ENCODE results near the gene GPR3. TPM values are rescaled to one million over a fixed set of nuclear protein-coding genes. Genes with fewer than 3 reads are reported as not detected.

Gene GPR3
- total RNA-seq, 1 experiment from 2014 or later: 0.95 TPM

DNA sequence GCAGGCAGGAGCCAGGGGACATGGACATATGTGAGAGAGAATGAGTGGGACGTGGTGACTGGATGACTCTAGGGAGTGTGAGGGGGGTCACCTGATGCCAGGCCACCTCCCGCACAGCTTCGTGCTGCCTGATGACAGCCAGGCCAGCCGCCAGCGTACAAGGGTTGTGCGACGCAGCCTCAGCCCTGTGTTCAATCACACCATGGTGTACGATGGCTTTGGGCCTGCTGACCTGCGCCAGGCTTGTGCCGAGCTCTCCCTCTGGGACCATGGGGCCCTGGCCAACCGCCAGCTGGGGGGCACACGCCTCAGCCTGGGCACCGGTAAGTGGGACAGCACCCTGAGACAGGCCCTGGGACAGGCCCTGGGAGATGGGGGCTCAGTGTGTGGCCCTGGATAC is 39.3 kb upstream of the GPR3 start:
- in situ Hi-C loops (cut with HindIII; ENCODE audit: low pct_unique_long_range_greater_than_20kb, low sequenced_read_pairs) (no loop called here), intact Hi-C loops (cut with micrococcal nuclease; ENCODE audit: unreplicated experiment) (no loop called here)
- Histone ChIP-seq H3K36me3 (ENCODE audit: control insufficient read depth, insufficient read depth, low read length) (no peaks in the 10 kb centered on the region; the same call in 1 of the 2 replicates), H3K4me3 (ENCODE audit: low read depth in 2 of 2, low read length in 2 of 2) (no peak overlapping the region), H3K27ac (ENCODE audit: low read length) (no peak overlapping the region), H3K27me3 (ENCODE audit: control insufficient read depth, insufficient read depth, low read length) (no peaks in the 10 kb centered on the region), H3K4me1 (ENCODE audit: control insufficient read depth, insufficient read depth, low read length) (peaks cover 19% of the 10 kb centered on the region), H3K9me3 (ENCODE audit: control insufficient read depth, insufficient read depth, low read depth, low read length) (no peaks in the 10 kb centered on the region)
- DNase-seq (ENCODE audit: low read depth, low spot score) (no peak), ATAC-seq (no peak)
- ChIA-PET CTCF (interaction anchor here (0.9 to 1.1 kb wide), 2 partner anchors 9 to 39 kb away, joined by 3 to 4 read pairs; no protein-coding TSS in a partner anchor), POLR2A (no interaction called here)
- TF ChIP-seq REST (IDR thresholded peaks at IDR 0.05; ENCODE audit: insufficient read depth in 1 of 2, low read depth in 2 of 2, low read length in 1 of 2) (no peak), SIN3A (IDR thresholded peaks at IDR 0.05; ENCODE audit: borderline replicate concordance, insufficient read depth, low read depth, low read length) (no peak)
- no TSS peak for BruUV-seq (replicated peaks)

DNA sequence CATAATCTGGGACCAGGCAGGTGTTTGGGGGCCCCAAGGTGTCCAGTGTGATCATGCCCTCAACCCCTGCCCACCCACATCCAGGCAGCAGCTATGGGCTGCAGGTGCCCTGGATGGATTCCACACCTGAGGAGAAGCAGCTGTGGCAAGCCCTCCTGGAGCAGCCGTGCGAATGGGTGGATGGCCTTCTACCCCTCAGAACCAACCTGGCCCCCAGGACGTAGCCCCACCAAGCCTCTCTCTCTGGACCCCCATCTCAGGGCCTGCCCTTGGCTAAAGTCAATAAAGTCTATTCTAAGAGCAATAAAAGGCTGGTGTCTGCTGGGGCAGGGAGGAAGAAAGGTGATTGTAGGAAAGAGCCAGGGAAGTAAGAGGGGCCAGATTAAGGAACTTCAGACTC is 38.8 kb upstream of the GPR3 start:
- peaks cover 16% of the 10 kb centered on the region for H3K4me1 ChIP-seq (ENCODE audit: control insufficient read depth, insufficient read depth, low read length)
- no peak overlapping the region for H3K27ac ChIP-seq (ENCODE audit: low read length)
- TF ChIP-seq REST (IDR thresholded peaks at IDR 0.05; ENCODE audit: insufficient read depth in 1 of 2, low read depth in 2 of 2, low read length in 1 of 2): no peak
- TF ChIP-seq POLR2AphosphoS5 (IDR thresholded peaks at IDR 0.05; ENCODE audit: low read depth, low read length): no peak
- TF ChIP-seq SIN3A (IDR thresholded peaks at IDR 0.05; ENCODE audit: borderline replicate concordance, insufficient read depth, low read depth, low read length): no peak
- TF ChIP-seq, protein P1, sequence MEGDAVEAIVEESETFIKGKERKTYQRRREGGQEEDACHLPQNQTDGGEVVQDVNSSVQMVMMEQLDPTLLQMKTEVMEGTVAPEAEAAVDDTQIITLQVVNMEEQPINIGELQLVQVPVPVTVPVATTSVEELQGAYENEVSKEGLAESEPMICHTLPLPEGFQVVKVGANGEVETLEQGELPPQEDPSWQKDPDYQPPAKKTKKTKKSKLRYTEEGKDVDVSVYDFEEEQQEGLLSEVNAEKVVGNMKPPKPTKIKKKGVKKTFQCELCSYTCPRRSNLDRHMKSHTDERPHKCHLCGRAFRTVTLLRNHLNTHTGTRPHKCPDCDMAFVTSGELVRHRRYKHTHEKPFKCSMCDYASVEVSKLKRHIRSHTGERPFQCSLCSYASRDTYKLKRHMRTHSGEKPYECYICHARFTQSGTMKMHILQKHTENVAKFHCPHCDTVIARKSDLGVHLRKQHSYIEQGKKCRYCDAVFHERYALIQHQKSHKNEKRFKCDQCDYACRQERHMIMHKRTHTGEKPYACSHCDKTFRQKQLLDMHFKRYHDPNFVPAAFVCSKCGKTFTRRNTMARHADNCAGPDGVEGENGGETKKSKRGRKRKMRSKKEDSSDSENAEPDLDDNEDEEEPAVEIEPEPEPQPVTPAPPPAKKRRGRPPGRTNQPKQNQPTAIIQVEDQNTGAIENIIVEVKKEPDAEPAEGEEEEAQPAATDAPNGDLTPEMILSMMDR (IDR thresholded peaks at IDR 0.05): no peak
- no peak for TF ChIP-seq TCF7L2 (IDR thresholded peaks at IDR 0.05; ENCODE audit: low read depth, low read length)
- ATAC-seq (no peak), DNase-seq (ENCODE audit: low read depth, low spot score) (no peak)
- no peak overlapping the region for H3K4me3 ChIP-seq (ENCODE audit: low read depth in 2 of 2, low read length in 2 of 2)
- CTCF ChIA-PET: interaction anchor here (1.1 kb wide), 1 partner anchor 9 kb away, joined by 4 read pairs; no protein-coding TSS in a partner anchor
- H3K27me3 ChIP-seq (ENCODE audit: control insufficient read depth, insufficient read depth, low read length): no peaks in the 10 kb centered on the region
- intact Hi-C loops (cut with micrococcal nuclease; ENCODE audit: unreplicated experiment) (no loop called here), in situ Hi-C loops (cut with HindIII; ENCODE audit: low pct_unique_long_range_greater_than_20kb, low sequenced_read_pairs) (no loop called here)
- BruUV-seq (replicated peaks): no TSS peak
- H3K9me3 ChIP-seq (ENCODE audit: control insufficient read depth, insufficient read depth, low read depth, low read length): no peaks in the 10 kb centered on the region
- POLR2A ChIA-PET: interaction anchor here (0.7 kb wide), 1 partner anchor 608 kb away, joined by 3 read pairs; no protein-coding TSS in a partner anchor
- H3K36me3 ChIP-seq (ENCODE audit: control insufficient read depth, insufficient read depth, low read length): no peaks in the 10 kb centered on the region; the same call in 1 of the 2 replicates

Data from Panc1 (cell line).